GM12892 (cell line): ENCODE results near the gene ARHGAP15.

Source experiments
- POLR2A ChIP-seq: IDR thresholded peaks from 2 replicates; pipeline ENCODE4 v1.6.1; 2011; ENCODE audit warnings: low read depth, low read length, control low read depth
- POLR2AphosphoS5 ChIP-seq: IDR thresholded peaks from 2 replicates; pipeline ENCODE4 v1.6.1; 2011; ENCODE audit warnings: low read depth, low read length, control low read depth

- TF ChIP-seq POLR2AphosphoS5 = no peak
- no peak for TF ChIP-seq POLR2A
Measured at GRCh38 chr2:143608063-143608423, 478.8 kb downstream of the ARHGAP15 start.
